HG03139 (cell line): ENCODE results near the gene PRND.

Experiments used
- ATAC-seq: cut with Tn5 transposase; IDR thresholded peaks from one replicate; pipeline ENCODE4 v1.9.1; 2021; ENCODE audit not compliant: unreplicated experiment

Gene PRND

GRCh38 chr20:4776079-4776630 lies 54.4 kb downstream of the PRND start:
- ATAC-seq: no peak
